Measurements from ENCODE around the gene TESPA1. TPM values are rescaled to one million over a fixed set of nuclear protein-coding genes. Genes with fewer than 3 reads are reported as not detected.
A peak's percentile ranks its signal among the peaks of the same experiment; 100 is the strongest.

TESPA1 gene
- polyA plus RNA-seq, 1 donor (not counting 4 experiments of a cell fraction or from before 2014, with no cell fraction given), result not detected

DNA sequence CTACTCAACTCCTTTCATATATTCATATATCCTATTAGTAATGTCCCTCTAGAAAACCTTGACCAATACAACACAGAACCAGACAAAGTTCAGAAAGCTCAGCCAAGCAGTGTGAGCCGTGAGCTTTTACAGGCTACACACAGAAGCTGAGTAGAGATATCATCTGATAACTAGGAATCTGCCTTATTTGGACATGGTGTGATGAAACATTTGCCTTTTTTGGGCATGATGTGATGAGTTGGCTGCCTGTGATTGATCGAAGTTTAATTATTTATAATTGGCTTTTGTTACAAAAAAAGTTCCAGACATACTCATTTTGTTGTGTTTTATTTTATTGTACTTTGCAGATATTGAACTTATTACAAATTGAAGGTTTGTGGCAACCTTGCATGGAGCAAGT, 46.6 kb downstream of the TESPA1 start:
- Histone ChIP-seq H3K27ac (ENCODE audit: control insufficient read depth, insufficient read depth, low read length) (peak overlapping the region; percentile 89), H3K9me3 (ENCODE audit: control insufficient read depth, low read depth, low read length) (no peaks in the 10 kb centered on the region), H3K36me3 (ENCODE audit: control insufficient read depth in 2 of 2, extremely low read depth in 1 of 2, insufficient read depth in 2 of 2, low read length in 2 of 2) (no peaks in the 10 kb centered on the region), H3K4me2 (ENCODE audit: control insufficient read depth, extremely low read depth, insufficient read depth, low read depth, low read length) (peak overlapping the region; percentile 25), H3K79me2 (ENCODE audit: control insufficient read depth, insufficient read depth, low read length) (no peaks in the 10 kb centered on the region), H2AFZ (ENCODE audit: control insufficient read depth, low read length) (no peak overlapping the region), H4K20me1 (ENCODE audit: control insufficient read depth, extremely low read depth, insufficient read depth, low read length) (no peaks in the 10 kb centered on the region), H3K9ac (ENCODE audit: control insufficient read depth, extremely low read depth, insufficient read depth, low read length) (no peak overlapping the region), H3K4me3 (ENCODE audit: control insufficient read depth in 2 of 3, extremely low read depth in 1 of 3, insufficient read depth in 2 of 3, low read depth in 1 of 3, low read length in 3 of 3) (no peak overlapping the region), H3K9me1 (ENCODE audit: control insufficient read depth, extremely low read depth, insufficient read depth, low read length) (no peaks in the 10 kb centered on the region), H3K27me3 (ENCODE audit: control insufficient read depth, extremely low read depth, insufficient read depth, low read length) (no peaks in the 10 kb centered on the region), H3K4me1 (ENCODE audit: control insufficient read depth, extremely low read depth, insufficient read depth, low read length) (peaks cover 49% of the 10 kb centered on the region)
- DNase-seq (ENCODE audit: low read depth, low spot score) (no peak), FAIRE-seq (no peak)
- dilution Hi-C loops (cut with MboI; ENCODE audit: extremely low pct_ligation_motif_present, low sequenced_read_pairs), result no loop called here
- TF ChIP-seq EZH2 (IDR thresholded peaks at IDR 0.05; ENCODE audit: low read length), result no peak
- TF ChIP-seq, protein P1, sequence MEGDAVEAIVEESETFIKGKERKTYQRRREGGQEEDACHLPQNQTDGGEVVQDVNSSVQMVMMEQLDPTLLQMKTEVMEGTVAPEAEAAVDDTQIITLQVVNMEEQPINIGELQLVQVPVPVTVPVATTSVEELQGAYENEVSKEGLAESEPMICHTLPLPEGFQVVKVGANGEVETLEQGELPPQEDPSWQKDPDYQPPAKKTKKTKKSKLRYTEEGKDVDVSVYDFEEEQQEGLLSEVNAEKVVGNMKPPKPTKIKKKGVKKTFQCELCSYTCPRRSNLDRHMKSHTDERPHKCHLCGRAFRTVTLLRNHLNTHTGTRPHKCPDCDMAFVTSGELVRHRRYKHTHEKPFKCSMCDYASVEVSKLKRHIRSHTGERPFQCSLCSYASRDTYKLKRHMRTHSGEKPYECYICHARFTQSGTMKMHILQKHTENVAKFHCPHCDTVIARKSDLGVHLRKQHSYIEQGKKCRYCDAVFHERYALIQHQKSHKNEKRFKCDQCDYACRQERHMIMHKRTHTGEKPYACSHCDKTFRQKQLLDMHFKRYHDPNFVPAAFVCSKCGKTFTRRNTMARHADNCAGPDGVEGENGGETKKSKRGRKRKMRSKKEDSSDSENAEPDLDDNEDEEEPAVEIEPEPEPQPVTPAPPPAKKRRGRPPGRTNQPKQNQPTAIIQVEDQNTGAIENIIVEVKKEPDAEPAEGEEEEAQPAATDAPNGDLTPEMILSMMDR (optimal IDR thresholded peaks at IDR 0.05 in 1 of 3, IDR thresholded peaks at IDR 0.05 in 1 of 3, conservative IDR thresholded peaks at IDR 0.05 in 1 of 3; ENCODE audit: extremely low read depth in 1 of 3, insufficient read depth in 2 of 3, low read length in 3 of 3), result no peak

DNA sequence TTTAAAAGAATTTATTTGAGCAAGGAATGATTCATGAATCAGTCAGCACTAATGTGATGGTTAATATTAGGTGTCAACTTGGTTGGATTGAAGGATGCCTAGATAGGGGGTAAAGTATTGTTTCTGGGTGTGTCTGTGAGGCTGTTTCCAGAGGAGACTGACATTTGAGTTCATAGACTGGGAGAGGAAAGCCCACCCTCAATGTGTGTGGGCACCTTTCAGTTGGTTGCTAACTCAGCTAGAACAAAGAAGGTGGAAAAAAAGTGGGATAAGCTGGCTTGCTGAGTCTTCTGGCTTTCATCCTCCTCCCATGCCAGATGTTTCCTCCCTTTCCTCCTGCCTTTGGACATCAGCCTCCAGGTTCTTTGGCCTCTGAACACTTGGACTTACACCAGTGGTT, 47.2 kb downstream of the TESPA1 start:
- Histone ChIP-seq H3K9ac (ENCODE audit: control insufficient read depth, extremely low read depth, insufficient read depth, low read length) (no peak overlapping the region), H3K9me3 (ENCODE audit: control insufficient read depth, low read depth, low read length) (no peaks in the 10 kb centered on the region), H3K36me3 (ENCODE audit: control insufficient read depth in 2 of 2, extremely low read depth in 1 of 2, insufficient read depth in 2 of 2, low read length in 2 of 2) (no peaks in the 10 kb centered on the region), H3K4me3 (ENCODE audit: control insufficient read depth in 2 of 3, extremely low read depth in 1 of 3, insufficient read depth in 2 of 3, low read depth in 1 of 3, low read length in 3 of 3) (no peak overlapping the region), H3K4me2 (ENCODE audit: control insufficient read depth, extremely low read depth, insufficient read depth, low read depth, low read length) (peak overlapping the region; percentile 25), H4K20me1 (ENCODE audit: control insufficient read depth, extremely low read depth, insufficient read depth, low read length) (no peaks in the 10 kb centered on the region), H3K79me2 (ENCODE audit: control insufficient read depth, insufficient read depth, low read length) (no peaks in the 10 kb centered on the region), H2AFZ (ENCODE audit: control insufficient read depth, low read length) (peak overlapping the region; percentile 53), H3K27ac (ENCODE audit: control insufficient read depth, insufficient read depth, low read length) (peak overlapping the region; percentile 89), H3K9me1 (ENCODE audit: control insufficient read depth, extremely low read depth, insufficient read depth, low read length) (no peaks in the 10 kb centered on the region), H3K27me3 (ENCODE audit: control insufficient read depth, extremely low read depth, insufficient read depth, low read length) (no peaks in the 10 kb centered on the region), H3K4me1 (ENCODE audit: control insufficient read depth, extremely low read depth, insufficient read depth, low read length) (peaks cover 54% of the 10 kb centered on the region)
- DNase-seq (ENCODE audit: low read depth, low spot score) (no peak), FAIRE-seq (peak; percentile 70)
- no peak for TF ChIP-seq EZH2 (IDR thresholded peaks at IDR 0.05; ENCODE audit: low read length)
- TF ChIP-seq, protein P1 (optimal IDR thresholded peaks at IDR 0.05 in 1 of 3, IDR thresholded peaks at IDR 0.05 in 1 of 3, conservative IDR thresholded peaks at IDR 0.05 in 1 of 3; ENCODE audit: extremely low read depth in 1 of 3, insufficient read depth in 2 of 3, low read length in 3 of 3), result no peak
- dilution Hi-C loops (cut with MboI; ENCODE audit: extremely low pct_ligation_motif_present, low sequenced_read_pairs), result no loop called here

All from keratinocyte (primary cell).